ENCODE results near the gene NES.

The NES gene

DNA sequence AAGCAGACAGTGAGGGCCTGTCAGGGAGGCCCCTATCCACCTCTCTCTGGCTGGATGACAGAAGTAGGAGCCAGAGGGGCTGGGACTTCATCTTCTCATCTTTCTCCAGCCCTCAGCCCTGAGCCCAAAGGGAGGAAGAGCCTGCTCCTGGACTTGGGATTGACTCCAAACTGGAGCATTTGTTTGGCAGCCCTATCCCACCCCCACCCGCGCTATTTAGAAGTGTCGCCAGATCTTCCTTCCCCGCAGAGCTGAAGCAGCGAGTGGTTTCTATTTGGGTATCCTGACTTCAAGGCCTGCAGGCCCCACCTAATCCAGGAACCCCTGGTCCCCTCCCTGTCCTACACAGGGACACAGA is 9.6 kb downstream of the NES start:
- TF ChIP-seq, protein P1, sequence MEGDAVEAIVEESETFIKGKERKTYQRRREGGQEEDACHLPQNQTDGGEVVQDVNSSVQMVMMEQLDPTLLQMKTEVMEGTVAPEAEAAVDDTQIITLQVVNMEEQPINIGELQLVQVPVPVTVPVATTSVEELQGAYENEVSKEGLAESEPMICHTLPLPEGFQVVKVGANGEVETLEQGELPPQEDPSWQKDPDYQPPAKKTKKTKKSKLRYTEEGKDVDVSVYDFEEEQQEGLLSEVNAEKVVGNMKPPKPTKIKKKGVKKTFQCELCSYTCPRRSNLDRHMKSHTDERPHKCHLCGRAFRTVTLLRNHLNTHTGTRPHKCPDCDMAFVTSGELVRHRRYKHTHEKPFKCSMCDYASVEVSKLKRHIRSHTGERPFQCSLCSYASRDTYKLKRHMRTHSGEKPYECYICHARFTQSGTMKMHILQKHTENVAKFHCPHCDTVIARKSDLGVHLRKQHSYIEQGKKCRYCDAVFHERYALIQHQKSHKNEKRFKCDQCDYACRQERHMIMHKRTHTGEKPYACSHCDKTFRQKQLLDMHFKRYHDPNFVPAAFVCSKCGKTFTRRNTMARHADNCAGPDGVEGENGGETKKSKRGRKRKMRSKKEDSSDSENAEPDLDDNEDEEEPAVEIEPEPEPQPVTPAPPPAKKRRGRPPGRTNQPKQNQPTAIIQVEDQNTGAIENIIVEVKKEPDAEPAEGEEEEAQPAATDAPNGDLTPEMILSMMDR (IDR thresholded peaks at IDR 0.05; ENCODE audit: low read depth, low read length): no peak
- TF ChIP-seq, protein P2, sequence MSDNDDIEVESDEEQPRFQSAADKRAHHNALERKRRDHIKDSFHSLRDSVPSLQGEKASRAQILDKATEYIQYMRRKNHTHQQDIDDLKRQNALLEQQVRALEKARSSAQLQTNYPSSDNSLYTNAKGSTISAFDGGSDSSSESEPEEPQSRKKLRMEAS (IDR thresholded peaks at IDR 0.05; ENCODE audit: low read depth, low read length): no peak
- no peak for TF ChIP-seq MYC (IDR thresholded peaks at IDR 0.05; ENCODE audit: low read depth, low read length)
- no peak for TF ChIP-seq POLR2A (IDR thresholded peaks at IDR 0.05; ENCODE audit: extremely low read depth, insufficient read length)
- no peak overlapping the region for H3K4me3 ChIP-seq (ENCODE audit: low read depth, low read length)
- DNase-seq (ENCODE audit: low read depth): no peak

DNA sequence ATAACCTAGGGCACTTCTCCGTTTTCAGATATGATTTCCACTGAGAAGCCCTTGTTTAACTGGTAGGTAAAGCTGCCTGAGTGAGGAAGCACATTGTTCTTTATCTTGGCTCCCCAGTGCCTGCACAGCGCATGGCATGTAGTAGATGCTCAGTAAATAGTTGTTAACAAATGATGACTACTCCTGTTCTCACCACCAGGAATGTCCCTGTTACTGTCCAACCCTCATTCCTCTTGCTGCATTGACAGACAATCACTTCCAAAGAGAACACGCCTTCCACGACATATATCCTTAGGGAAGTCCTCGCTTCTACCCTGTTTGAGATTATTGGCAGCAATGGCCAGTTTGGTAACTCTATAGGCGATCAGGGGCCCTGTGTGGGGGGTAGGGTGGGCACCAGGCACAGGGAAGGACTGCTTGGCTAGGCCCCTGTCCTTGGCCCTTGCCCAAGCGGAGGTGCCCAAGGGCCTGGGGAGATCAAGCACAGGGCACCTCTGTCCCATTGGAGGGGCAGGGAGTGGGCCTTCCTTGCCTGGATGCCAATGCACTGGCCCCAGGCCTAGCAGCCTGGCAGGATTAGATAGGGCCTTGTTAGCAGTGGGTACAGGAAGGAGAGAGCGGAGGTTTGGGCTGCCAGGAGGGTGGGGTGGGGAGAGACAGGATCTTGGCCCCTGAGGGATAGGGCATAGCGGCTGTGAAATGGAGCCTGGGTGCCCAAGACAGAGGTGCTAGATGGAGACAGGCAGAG is 10.2 kb downstream of the NES start:
- no peak overlapping the region for H3K4me3 ChIP-seq (ENCODE audit: low read depth, low read length)
- TF ChIP-seq, protein P1 (IDR thresholded peaks at IDR 0.05; ENCODE audit: low read depth, low read length): no peak
- TF ChIP-seq POLR2A (IDR thresholded peaks at IDR 0.05; ENCODE audit: extremely low read depth, insufficient read length): no peak
- TF ChIP-seq, protein P2 (IDR thresholded peaks at IDR 0.05; ENCODE audit: low read depth, low read length): no peak
- no peak for DNase-seq (ENCODE audit: low read depth)

DNA sequence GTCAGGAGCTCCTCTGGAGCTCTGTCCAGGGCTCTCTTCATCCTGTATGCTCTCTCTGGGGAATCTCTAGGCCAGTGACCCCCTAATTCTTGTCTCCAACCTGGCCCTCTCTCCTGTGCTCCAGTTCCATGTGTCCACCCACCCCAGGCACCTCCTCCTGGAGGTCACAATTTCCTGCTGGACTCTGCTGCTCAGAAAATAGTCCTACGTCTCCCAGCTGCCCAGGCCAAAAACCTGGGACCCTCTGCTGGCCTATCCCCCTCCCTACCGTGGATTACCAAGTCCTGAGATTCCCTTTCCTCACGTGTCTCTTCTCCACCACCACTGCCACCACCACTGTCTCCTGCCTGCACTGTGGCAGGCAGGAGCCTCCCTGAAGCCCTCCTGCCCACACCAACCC is 11.7 kb downstream of the NES start:
- H3K4me3 ChIP-seq (ENCODE audit: low read depth, low read length): no peak overlapping the region
- TF ChIP-seq, protein P2 (IDR thresholded peaks at IDR 0.05; ENCODE audit: low read depth, low read length): no peak
- TF ChIP-seq POLR2A (IDR thresholded peaks at IDR 0.05; ENCODE audit: extremely low read depth, insufficient read length) (no peak), MYC (IDR thresholded peaks at IDR 0.05; ENCODE audit: low read depth, low read length) (no peak)
- TF ChIP-seq, protein P1 (IDR thresholded peaks at IDR 0.05; ENCODE audit: low read depth, low read length): no peak
- no peak for DNase-seq (ENCODE audit: low read depth)

DNA sequence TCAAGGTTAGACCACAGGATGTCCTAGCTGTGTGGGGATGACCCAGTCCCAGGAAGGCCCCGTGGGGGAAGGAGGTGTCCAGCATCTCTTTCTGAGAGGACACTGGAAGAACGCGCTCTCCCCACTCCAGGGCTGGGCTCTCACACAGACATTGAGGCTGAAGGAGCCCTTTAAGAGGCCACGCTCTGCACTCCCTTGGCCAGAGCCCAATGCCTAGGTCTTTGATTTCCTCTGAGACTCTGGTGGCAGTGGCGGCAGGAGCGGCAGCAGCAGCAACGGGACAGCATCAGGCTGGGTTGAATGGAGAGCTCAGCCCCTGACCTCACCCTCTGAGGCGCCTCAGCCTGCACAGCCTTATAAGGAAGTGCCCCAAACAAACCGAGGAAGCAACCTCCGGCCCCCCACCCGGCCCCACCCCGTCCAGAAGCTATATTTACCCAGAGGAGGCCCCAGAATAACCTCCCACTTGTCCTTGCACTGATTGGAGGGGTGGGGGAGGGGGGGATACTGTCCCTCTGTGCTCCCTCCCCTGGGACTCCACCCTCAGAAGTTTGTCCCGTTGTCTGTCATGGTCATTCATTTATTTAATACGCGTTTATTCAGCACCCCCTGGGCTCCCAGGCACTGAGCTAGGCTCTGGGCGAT is 12.3 kb downstream of the NES start:
- no peak for TF ChIP-seq MYC (IDR thresholded peaks at IDR 0.05; ENCODE audit: low read depth, low read length)
- peak; percentile 54 for DNase-seq (ENCODE audit: low read depth)
- H3K4me3 ChIP-seq (ENCODE audit: low read depth, low read length): no peak overlapping the region

DNA sequence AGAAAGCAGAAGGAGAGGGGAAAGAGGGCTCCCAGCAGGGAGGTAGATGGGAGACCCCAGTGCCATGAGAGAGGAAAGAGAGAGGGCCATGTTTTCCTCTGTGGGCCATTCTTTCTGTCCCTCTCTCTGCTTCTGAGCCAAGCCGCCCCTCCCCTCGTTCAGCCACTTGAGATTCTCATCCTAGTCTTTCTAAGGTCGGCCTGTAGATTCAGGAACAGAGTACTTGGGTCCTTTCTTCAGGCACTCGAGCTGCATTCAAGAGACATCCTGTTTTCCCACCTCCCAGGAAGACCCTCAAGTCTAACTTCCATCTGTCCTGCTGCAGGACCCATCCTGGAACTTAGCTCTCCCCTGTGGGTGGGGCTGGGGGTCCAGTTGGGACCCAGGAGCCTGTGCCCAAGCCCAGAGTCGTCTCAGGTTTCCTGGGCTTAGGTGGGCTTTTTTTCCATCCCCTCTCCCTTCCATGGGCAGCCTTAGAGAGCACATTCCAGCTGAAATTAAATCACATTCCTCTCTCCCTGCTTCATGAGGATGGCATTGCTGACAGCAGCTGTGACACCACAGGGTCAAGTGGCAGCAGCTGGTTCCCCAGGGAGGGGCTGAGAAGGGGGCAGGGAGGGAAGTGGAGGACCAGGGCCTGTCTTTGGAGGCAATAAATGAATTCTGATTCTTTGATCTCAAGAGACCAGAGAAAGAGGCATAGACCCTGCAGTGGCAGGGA is 13.0 kb downstream of the NES start:
- no peak overlapping the region for H3K4me3 ChIP-seq (ENCODE audit: low read depth, low read length)
- no peak for DNase-seq (ENCODE audit: low read depth)
- no peak for TF ChIP-seq MYC (IDR thresholded peaks at IDR 0.05; ENCODE audit: low read depth, low read length)
- TF ChIP-seq, protein P2 (IDR thresholded peaks at IDR 0.05; ENCODE audit: low read depth, low read length): no peak
- no peak for TF ChIP-seq POLR2A (IDR thresholded peaks at IDR 0.05; ENCODE audit: extremely low read depth, insufficient read length)
- TF ChIP-seq, protein P1 (IDR thresholded peaks at IDR 0.05; ENCODE audit: low read depth, low read length): no peak

DNA sequence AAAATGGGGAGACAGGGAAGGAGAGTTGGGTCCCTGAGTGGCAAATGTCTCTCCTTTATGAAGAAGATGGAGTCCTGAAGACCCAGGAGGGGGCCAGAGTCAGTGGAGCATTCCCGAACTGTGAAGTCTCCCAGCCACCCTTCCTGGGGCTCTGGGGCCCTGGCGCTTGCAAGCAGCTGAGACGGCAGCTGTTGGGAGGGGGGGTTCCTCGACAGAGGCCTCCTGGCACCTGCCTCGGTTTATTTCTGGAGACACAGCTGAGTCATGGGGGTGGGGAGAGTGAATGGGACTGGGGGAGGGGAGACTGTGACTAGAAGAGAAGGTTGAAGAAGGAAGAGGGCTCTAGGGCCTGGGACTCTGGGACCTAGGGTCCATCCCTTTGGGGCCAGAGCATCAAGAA is 14.0 kb downstream of the NES start:
- no peak for TF ChIP-seq POLR2A (IDR thresholded peaks at IDR 0.05; ENCODE audit: extremely low read depth, insufficient read length)
- TF ChIP-seq MYC (IDR thresholded peaks at IDR 0.05; ENCODE audit: low read depth, low read length): no peak
- TF ChIP-seq, protein P1 (IDR thresholded peaks at IDR 0.05; ENCODE audit: low read depth, low read length): no peak
- DNase-seq (ENCODE audit: low read depth): no peak
- H3K4me3 ChIP-seq (ENCODE audit: low read depth, low read length): no peak overlapping the region
